ENCODE data around the gene LRRC14B. TPM values are rescaled to one million over a fixed set of nuclear protein-coding genes. Genes with fewer than 3 reads are reported as not detected.

LRRC14B gene
- total RNA-seq, 1 experiment from 2014 or later = 0.82 TPM

- BruUV-seq (replicated peaks) = no TSS peak
- POLR2A ChIA-PET = no interaction called here
- H3K27ac ChIP-seq (ENCODE audit: low read length) = no peak overlapping the region
- peaks cover 37% of the 10 kb centered on the region for H3K4me1 ChIP-seq (ENCODE audit: control insufficient read depth, insufficient read depth, low read length)
- in situ Hi-C loops (cut with HindIII; ENCODE audit: low pct_unique_long_range_greater_than_20kb, low sequenced_read_pairs) = no loop called here
- no peak for DNase-seq (ENCODE audit: low read depth, low spot score)
- TF ChIP-seq TCF7L2 (IDR thresholded peaks at IDR 0.05; ENCODE audit: low read depth, low read length) (no peak), POLR2AphosphoS5 (IDR thresholded peaks at IDR 0.05; ENCODE audit: low read depth, low read length) (no peak)
- intact Hi-C loops (cut with micrococcal nuclease; ENCODE audit: unreplicated experiment) = no loop called here
- no peaks in the 10 kb centered on the region for H3K9me3 ChIP-seq (ENCODE audit: control insufficient read depth, insufficient read depth, low read depth, low read length)
- ATAC-seq = no peak
- no peaks in the 10 kb centered on the region for H3K36me3 ChIP-seq (ENCODE audit: control insufficient read depth, insufficient read depth, low read length)
- no peak overlapping the region for H3K4me3 ChIP-seq (ENCODE audit: low read depth in 2 of 2, low read length in 2 of 2)
- no peaks in the 10 kb centered on the region for H3K27me3 ChIP-seq (ENCODE audit: control insufficient read depth, insufficient read depth, low read length)
- CTCF ChIA-PET = no interaction called here
These were observed 2.8 kb downstream of the LRRC14B start for GRCh38 chr5:194102-194501.

- intact Hi-C loops (cut with micrococcal nuclease; ENCODE audit: unreplicated experiment) = no loop called here
- no peaks in the 10 kb centered on the region for H3K36me3 ChIP-seq (ENCODE audit: control insufficient read depth, insufficient read depth, low read length)
- DNase-seq (ENCODE audit: low read depth, low spot score) (no peak), ATAC-seq (no peak)
- in situ Hi-C loops (cut with HindIII; ENCODE audit: low pct_unique_long_range_greater_than_20kb, low sequenced_read_pairs) = no loop called here
- no peak overlapping the region for H3K27ac ChIP-seq (ENCODE audit: low read length)
- TF ChIP-seq CTCF (IDR thresholded peaks at IDR 0.05) = no peak
- TF ChIP-seq POLR2AphosphoS5 (IDR thresholded peaks at IDR 0.05; ENCODE audit: low read depth, low read length) = no peak
- TF ChIP-seq SIN3A (IDR thresholded peaks at IDR 0.05; ENCODE audit: borderline replicate concordance, insufficient read depth, low read depth, low read length) = no peak
- no peaks in the 10 kb centered on the region for H3K27me3 ChIP-seq (ENCODE audit: control insufficient read depth, insufficient read depth, low read length)
- H3K4me3 ChIP-seq (ENCODE audit: low read depth in 2 of 2, low read length in 2 of 2) = no peak overlapping the region
- H3K4me1 ChIP-seq (ENCODE audit: control insufficient read depth, insufficient read depth, low read length) = peaks cover 30% of the 10 kb centered on the region
- ChIA-PET CTCF (interaction anchor here (0.6 kb wide), 1 partner anchor 153 kb away, joined by 5 read pairs; no protein-coding TSS in a partner anchor), POLR2A (no interaction called here)
- BruUV-seq (replicated peaks) = no TSS peak
- H3K9me3 ChIP-seq (ENCODE audit: control insufficient read depth, insufficient read depth, low read depth, low read length) = no peaks in the 10 kb centered on the region
These were observed 3.4 kb downstream of the LRRC14B start for GRCh38 chr5:194603-195209.

- ATAC-seq (no peak), DNase-seq (ENCODE audit: low read depth, low spot score) (no peak)
- ChIA-PET POLR2A (no interaction called here), CTCF (interaction anchor here (0.6 kb wide), 1 partner anchor 154 kb away, joined by 5 read pairs; no protein-coding TSS in a partner anchor)
- TF ChIP-seq SIN3A (IDR thresholded peaks at IDR 0.05; ENCODE audit: borderline replicate concordance, insufficient read depth, low read depth, low read length) (no peak), CTCF (IDR thresholded peaks at IDR 0.05) (no peak), POLR2AphosphoS5 (IDR thresholded peaks at IDR 0.05; ENCODE audit: low read depth, low read length) (no peak), TCF7L2 (IDR thresholded peaks at IDR 0.05; ENCODE audit: low read depth, low read length) (no peak), REST (IDR thresholded peaks at IDR 0.05; ENCODE audit: insufficient read depth in 1 of 2, low read depth in 2 of 2, low read length in 1 of 2) (no peak)
- Histone ChIP-seq H3K36me3 (ENCODE audit: control insufficient read depth, insufficient read depth, low read length) (no peaks in the 10 kb centered on the region), H3K4me1 (ENCODE audit: control insufficient read depth, insufficient read depth, low read length) (peaks cover 22% of the 10 kb centered on the region), H3K27ac (ENCODE audit: low read length) (no peak overlapping the region), H3K9me3 (ENCODE audit: control insufficient read depth, insufficient read depth, low read depth, low read length) (no peaks in the 10 kb centered on the region), H3K27me3 (ENCODE audit: control insufficient read depth, insufficient read depth, low read length) (no peaks in the 10 kb centered on the region), H3K4me3 (ENCODE audit: low read depth in 2 of 2, low read length in 2 of 2) (no peak overlapping the region)
- no TSS peak for BruUV-seq (replicated peaks)
- in situ Hi-C loops (cut with HindIII; ENCODE audit: low pct_unique_long_range_greater_than_20kb, low sequenced_read_pairs) (no loop called here), intact Hi-C loops (cut with micrococcal nuclease; ENCODE audit: unreplicated experiment) (no loop called here)
These were observed 4.3 kb downstream of the LRRC14B start for GRCh38 chr5:195401-196160.
